Glutamatergic neuron (in vitro differentiated cells): ENCODE measurements around the gene ZSCAN9. TPM values are rescaled to one million over a fixed set of nuclear protein-coding genes. Genes with fewer than 3 reads are reported as not detected.

Source experiments
- DNase-seq: peaks from one replicate; pipeline ENCODE4 v3.0.0; 2022
- H3K27ac Mint-ChIP-seq: one replicate; pipeline ENCODE4 v1.8.0; 2020; ENCODE audit warnings: mild to moderate bottlenecking, mixed read lengths, inconsistent platforms; ENCODE audit not compliant: unreplicated experiment
- H3K27me3 Mint-ChIP-seq: one replicate; pipeline ENCODE4 v1.8.0; 2020; ENCODE audit warnings: mild to moderate bottlenecking, moderate library complexity, mixed read lengths, inconsistent platforms; ENCODE audit not compliant: unreplicated experiment
- H3K36me3 Mint-ChIP-seq: one replicate; pipeline ENCODE4 v1.8.0; 2020; ENCODE audit warnings: mild to moderate bottlenecking, mixed read lengths, inconsistent platforms; ENCODE audit not compliant: unreplicated experiment
- H3K4me1 Mint-ChIP-seq: one replicate; pipeline ENCODE4 v1.8.0; 2020; ENCODE audit warnings: mild to moderate bottlenecking, low read depth, mixed read lengths, inconsistent platforms; ENCODE audit not compliant: unreplicated experiment
- H3K4me3 Mint-ChIP-seq: one replicate; pipeline ENCODE4 v1.8.0; 2020; ENCODE audit warnings: mild to moderate bottlenecking, mixed read lengths, inconsistent platforms; ENCODE audit not compliant: unreplicated experiment
- H3K9me3 Mint-ChIP-seq: one replicate; pipeline ENCODE4 v1.8.0; 2020; ENCODE audit warnings: mild to moderate bottlenecking, moderate library complexity, mixed read lengths, inconsistent platforms; ENCODE audit not compliant: unreplicated experiment
- total RNA-seq: library from RNA; stranded (reverse); fragmentation: NEBNext Ultra II Directional; extraction: Animal tissue kit (Norgen Biotek cat#: 25700); gene quantifications from one replicate; pipeline ENCODE4 v1.2.1, GENCODE V29; 2021; ENCODE audit not compliant: unreplicated experiment
- TF ChIP-seq, protein P1 (sequence below): fragments of 200-600 bp; sonication (generic); IDR thresholded peaks from one replicate; pipeline ENCODE4 v1.5.0; 2021; ENCODE audit not compliant: partially characterized antibody, unreplicated experiment

Gene ZSCAN9
- total RNA-seq, 1 donor from 2014 or later: 54.0 TPM

- peak overlapping the region; percentile 83 for H3K4me3 Mint-ChIP-seq
- TF ChIP-seq, protein P1, sequence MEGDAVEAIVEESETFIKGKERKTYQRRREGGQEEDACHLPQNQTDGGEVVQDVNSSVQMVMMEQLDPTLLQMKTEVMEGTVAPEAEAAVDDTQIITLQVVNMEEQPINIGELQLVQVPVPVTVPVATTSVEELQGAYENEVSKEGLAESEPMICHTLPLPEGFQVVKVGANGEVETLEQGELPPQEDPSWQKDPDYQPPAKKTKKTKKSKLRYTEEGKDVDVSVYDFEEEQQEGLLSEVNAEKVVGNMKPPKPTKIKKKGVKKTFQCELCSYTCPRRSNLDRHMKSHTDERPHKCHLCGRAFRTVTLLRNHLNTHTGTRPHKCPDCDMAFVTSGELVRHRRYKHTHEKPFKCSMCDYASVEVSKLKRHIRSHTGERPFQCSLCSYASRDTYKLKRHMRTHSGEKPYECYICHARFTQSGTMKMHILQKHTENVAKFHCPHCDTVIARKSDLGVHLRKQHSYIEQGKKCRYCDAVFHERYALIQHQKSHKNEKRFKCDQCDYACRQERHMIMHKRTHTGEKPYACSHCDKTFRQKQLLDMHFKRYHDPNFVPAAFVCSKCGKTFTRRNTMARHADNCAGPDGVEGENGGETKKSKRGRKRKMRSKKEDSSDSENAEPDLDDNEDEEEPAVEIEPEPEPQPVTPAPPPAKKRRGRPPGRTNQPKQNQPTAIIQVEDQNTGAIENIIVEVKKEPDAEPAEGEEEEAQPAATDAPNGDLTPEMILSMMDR: no peak
- peaks cover 2% of the 10 kb centered on the region for H3K9me3 Mint-ChIP-seq
- peaks cover 5% of the 10 kb centered on the region for H3K36me3 Mint-ChIP-seq
- H3K27me3 Mint-ChIP-seq: no peaks in the 10 kb centered on the region
- peaks cover 8% of the 10 kb centered on the region for H3K4me1 Mint-ChIP-seq
- no peak overlapping the region for H3K27ac Mint-ChIP-seq
- no peak for DNase-seq
Observed at GRCh38 chr6:28280595-28281287, 55.7 kb downstream of the ZSCAN9 start.

DNA sequence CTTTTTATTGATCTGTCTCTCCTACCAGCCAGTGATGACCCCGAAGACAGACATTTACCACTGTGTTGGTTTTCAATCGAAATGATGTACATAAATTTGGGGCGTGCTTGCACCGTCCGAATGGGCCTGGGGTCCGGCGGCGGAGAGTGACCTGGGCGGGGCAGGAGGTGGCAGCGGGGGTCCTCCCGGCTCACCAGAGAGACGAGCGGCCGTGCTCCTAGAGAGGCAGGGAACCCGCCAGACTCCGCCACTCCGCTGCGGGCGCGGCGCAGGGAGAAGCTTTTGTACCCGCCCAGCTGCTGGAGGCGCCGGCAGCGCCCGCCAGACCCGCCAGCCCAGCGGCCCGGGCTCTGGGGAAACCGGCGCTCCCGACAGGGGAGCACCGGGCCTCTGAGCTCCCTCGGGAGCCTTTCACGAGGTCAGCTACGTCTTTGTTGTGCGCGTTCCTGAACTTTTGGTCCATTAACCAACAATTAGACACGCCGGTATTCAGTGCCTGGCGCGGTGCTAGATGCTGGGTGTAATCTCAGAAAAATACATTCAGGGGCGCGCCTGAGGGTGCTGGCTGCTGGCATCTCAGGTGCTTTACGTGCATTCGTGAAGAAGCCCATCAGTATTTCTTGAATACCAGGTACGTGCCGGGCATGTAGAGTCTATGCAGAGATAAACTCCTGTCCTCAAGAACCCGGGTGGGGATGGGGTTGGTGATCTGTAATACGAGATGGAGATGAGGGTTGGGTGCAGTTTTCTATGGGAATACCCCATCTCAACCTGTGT lies 56.4 kb downstream of the ZSCAN9 start, which contains the start of gene PGBD1:
Gene PGBD1 (plus strand): TSS at position 285 of the 777 bp plus-strand sequence. CDS start 2,242 bp downstream, outside the sequence.
- Mint-ChIP-seq H3K27me3 (no peaks in the 10 kb centered on the region), H3K9me3 (peaks cover 2% of the 10 kb centered on the region), H3K36me3 (no peaks in the 10 kb centered on the region), H3K4me1 (peaks cover 6% of the 10 kb centered on the region), H3K27ac (peak within 1 kb of the TSS; percentile 80), H3K4me3 (peak within 1 kb of the TSS; percentile 97)
- TF ChIP-seq, protein P1: no peak
- peak; percentile 90 for DNase-seq

DNA sequence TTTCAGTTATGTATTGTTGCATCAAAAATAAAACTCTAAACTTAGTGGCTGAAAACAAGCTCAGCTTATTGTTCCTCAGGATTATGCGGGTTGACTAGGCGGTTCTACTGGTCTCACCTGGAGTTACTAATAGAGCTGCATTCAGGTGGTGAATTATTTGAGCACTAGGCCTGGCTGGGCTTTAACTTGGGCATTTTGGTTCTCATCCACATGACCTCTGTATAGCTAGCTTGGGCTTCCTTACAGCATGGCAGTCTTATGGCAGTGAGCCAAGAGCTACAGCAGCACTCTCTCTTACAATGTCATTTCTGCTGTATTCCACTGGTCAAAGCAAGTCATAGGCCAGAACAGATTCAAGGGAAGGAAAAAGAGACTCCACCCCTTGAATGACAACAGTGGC lies 57.9 kb downstream of the ZSCAN9 start:
- H3K4me3 Mint-ChIP-seq: peak overlapping the region; percentile 97
- H3K4me1 Mint-ChIP-seq: peaks cover 6% of the 10 kb centered on the region
- H3K9me3 Mint-ChIP-seq: peaks cover 2% of the 10 kb centered on the region
- DNase-seq: no peak
- H3K27ac Mint-ChIP-seq: no peak overlapping the region
- TF ChIP-seq, protein P1: no peak
- H3K27me3 Mint-ChIP-seq: no peaks in the 10 kb centered on the region
- H3K36me3 Mint-ChIP-seq: no peaks in the 10 kb centered on the region

Other genes starting within 250 kb of the ZSCAN9 start
- 0.47 TPM for gene ZNF165, start 144.7 kb upstream of the ZSCAN9 start, total RNA-seq
- gene ZSCAN16, start 100.7 kb upstream of the ZSCAN9 start, total RNA-seq: 20.0 TPM
- 37.4 TPM for gene ZKSCAN8, start 83.4 kb upstream of the ZSCAN9 start, total RNA-seq
- gene ZKSCAN4, start 27.0 kb downstream of the ZSCAN9 start, total RNA-seq: 7.7 TPM
- gene NKAPL, start 34.0 kb downstream of the ZSCAN9 start, total RNA-seq: 0.69 TPM
- 24.8 TPM for gene ZSCAN26, start 41.9 kb downstream of the ZSCAN9 start, total RNA-seq
- 18.1 TPM for gene PGBD1, start 56.3 kb downstream of the ZSCAN9 start, total RNA-seq
- 6.9 TPM for gene ZSCAN31, start 110.9 kb downstream of the ZSCAN9 start, total RNA-seq
- gene ZKSCAN3, start 124.7 kb downstream of the ZSCAN9 start, total RNA-seq: 16.0 TPM
- gene ZSCAN12, start 174.5 kb downstream of the ZSCAN9 start, total RNA-seq: 16.7 TPM
- 18.2 TPM for gene ZSCAN23, start 218.2 kb downstream of the ZSCAN9 start, total RNA-seq